H1 (cell line): ENCODE data around the gene ATP10D. TPM values are rescaled to one million over a fixed set of nuclear protein-coding genes. Genes with fewer than 3 reads are reported as not detected.

Experiments
- CTCF ChIA-PET: fragments of 300-600 bp; sonication (Branson Sonifier 250); formaldehyde crosslinking; loops from one replicate; lab custom pipeline; 2021; ENCODE audit not compliant: partially characterized antibody; lab: Charles Lee
- POLR2A ChIA-PET: fragments of 300-600 bp; sonication (Branson Sonifier 250); formaldehyde crosslinking; loops from one replicate; lab custom pipeline; 2021; ENCODE audit warnings: inconsistent platforms; ENCODE audit not compliant: partially characterized antibody; lab: Charles Lee
- DNase-seq, 2 experiments: peaks; one replicate each; pipeline versions ENCODE4 v3.0.0 to v3.0.0-alpha.2; 2010 to 2022; ENCODE audit warnings: low spot score in 2 of 2, low read depth in 1 of 2, mixed read lengths in 1 of 2
- FAIRE-seq: peaks from 2 replicates; lab custom pipeline; 2011; peaks lifted over from hg19 to GRCh38; lab: Jason Lieb, UNC
- H2AFZ ChIP-seq: 2 replicates; pipeline ENCODE4 v1.8.1; 2012; ENCODE audit warnings: low read length, inconsistent platforms
- H2AK5ac ChIP-seq: 2 replicates; pipeline ENCODE4 v1.6.1; 2013; ENCODE audit warnings: low read depth, low read length
- H2BK120ac ChIP-seq: replicated peaks from 2 replicates; pipeline ENCODE3; 2013; ENCODE audit warnings: low read depth, low read length, inconsistent platforms
- H2BK12ac ChIP-seq: 2 replicates; pipeline ENCODE4 v1.6.1; 2013; ENCODE audit warnings: low read depth, low read length
- H2BK15ac ChIP-seq: 2 replicates; pipeline ENCODE4 v1.6.1; 2013; ENCODE audit warnings: low read length
- H2BK20ac ChIP-seq: 2 replicates; pipeline ENCODE4 v1.6.1; 2013; ENCODE audit warnings: low read length
- H2BK5ac ChIP-seq: 2 replicates; pipeline ENCODE4 v1.6.1; 2013; ENCODE audit warnings: low read depth, low read length
- H3K14ac ChIP-seq: 2 replicates; pipeline ENCODE4 v1.6.1; 2013; ENCODE audit warnings: inconsistent platforms; ENCODE audit not compliant: insufficient read length
- H3K18ac ChIP-seq: 2 replicates; pipeline ENCODE4 v1.6.1; 2013; ENCODE audit warnings: low read length; ENCODE audit errors: extremely low read depth
- H3K23ac ChIP-seq: 2 replicates; pipeline ENCODE4 v1.6.1; 2013; ENCODE audit warnings: inconsistent platforms; ENCODE audit not compliant: insufficient read length
- H3K23me2 ChIP-seq: 2 replicates; pipeline ENCODE4 v1.6.1; 2013; ENCODE audit warnings: low read depth, low read length
- H3K27ac ChIP-seq: 2 replicates; pipeline ENCODE4 v1.6.1; 2011; ENCODE audit warnings: low read depth, low read length, inconsistent platforms
- H3K27me3 ChIP-seq, 4 experiments: replicated peaks in 1 of 4; 1 replicate in 1 of 4; 2 replicates in 3 of 4; pipeline versions ENCODE4 v1.6.1 to v1.8.1; 2011 to 2013; ENCODE audit warnings: low read length in 3 of 4, mild to moderate bottlenecking in 3 of 4, inconsistent platforms in 2 of 4, mixed read lengths in 2 of 4, moderate library complexity in 1 of 4; ENCODE audit not compliant: control insufficient read depth in 3 of 4, insufficient read depth in 3 of 4; ENCODE audit errors: extremely low read depth in 1 of 4
- H3K36me3 ChIP-seq, 4 experiments: 2 replicates each; pipeline versions ENCODE4 v1.6.1 to v1.8.1; 2011 to 2013; ENCODE audit warnings: mild to moderate bottlenecking in 4 of 4, low read length in 3 of 4, moderate library complexity in 2 of 4, control low read depth in 1 of 4, inconsistent platforms in 1 of 4; ENCODE audit not compliant: insufficient read depth in 4 of 4, control insufficient read depth in 2 of 4
- H3K4ac ChIP-seq: replicated peaks from 2 replicates; pipeline ENCODE3; 2013; ENCODE audit warnings: low read length, low read depth, mixed read lengths, inconsistent platforms; ENCODE audit not compliant: insufficient read length
- H3K4me1 ChIP-seq, 4 experiments: replicated peaks in 1 of 4; 1 replicate in 1 of 4; 2 replicates in 3 of 4; pipeline versions ENCODE4 v1.6.1 to v1.8.1; 2011 to 2013; ENCODE audit warnings: low read length in 3 of 4, inconsistent platforms in 2 of 4, mixed read lengths in 1 of 4; ENCODE audit not compliant: insufficient read depth in 4 of 4, control insufficient read depth in 3 of 4
- H3K4me2 ChIP-seq, 2 experiments: 2 replicates each; pipeline versions ENCODE4 v1.6.1 to v1.8.1; 2011 to 2013; ENCODE audit warnings: low read depth in 2 of 2, low read length in 2 of 2, control low read depth in 1 of 2, inconsistent platforms in 1 of 2, mild to moderate bottlenecking in 1 of 2; ENCODE audit not compliant: insufficient read depth in 1 of 2
- H3K4me3 ChIP-seq, 4 experiments: fragments of 200-600, 300-600 bp in 1 of 4; sonication (generic), shearing (Covaris generic), sonication (Bioruptor Twin) in 1 of 4; 2 replicates each; pipeline versions ENCODE4 v1.5.1 to v1.8.1; 2011 to 2016; ENCODE audit warnings: low read length in 4 of 4, low read depth in 3 of 4, control low read depth in 2 of 4, inconsistent platforms in 2 of 4, mild to moderate bottlenecking in 2 of 4, mixed read lengths in 1 of 4, moderate library complexity in 1 of 4; ENCODE audit not compliant: insufficient read depth in 2 of 4; ENCODE audit errors: extremely low read depth in 1 of 4
- H3K56ac ChIP-seq: replicated peaks from 2 replicates; pipeline ENCODE3; 2013; ENCODE audit warnings: low read depth, mild to moderate bottlenecking, mixed read lengths, low read length, inconsistent platforms; ENCODE audit not compliant: insufficient read length
- H3K79me1 ChIP-seq: 2 replicates; pipeline ENCODE4 v1.6.1; 2013; ENCODE audit warnings: low read depth, low read length, control low read depth
- H3K79me2 ChIP-seq, 2 experiments: 2 replicates each; pipeline versions ENCODE4 v1.6.1 to v1.8.1; 2012 to 2013; ENCODE audit warnings: low read length in 2 of 2, mild to moderate bottlenecking in 2 of 2, inconsistent platforms in 1 of 2; ENCODE audit not compliant: insufficient read depth in 2 of 2, control insufficient read depth in 1 of 2
- H3K9ac ChIP-seq, 4 experiments: replicated peaks in 1 of 4; 1 replicate in 1 of 4; 2 replicates in 3 of 4; pipeline versions ENCODE4 v1.6.1 to v1.8.1; 2011 to 2013; ENCODE audit warnings: low read depth in 3 of 4, low read length in 3 of 4, control low read depth in 2 of 4, mild to moderate bottlenecking in 2 of 4, moderate library complexity in 2 of 4, inconsistent platforms in 1 of 4; ENCODE audit errors: extremely low read depth in 1 of 4
- H3K9me3 ChIP-seq, 2 experiments: 2 replicates each; pipeline versions ENCODE4 v1.6.1 to v1.8.1; 2012 to 2013; ENCODE audit warnings: mild to moderate bottlenecking in 2 of 2, moderate library complexity in 2 of 2, control low read depth in 1 of 2, inconsistent platforms in 1 of 2, low read depth in 1 of 2, low read length in 1 of 2, mixed read lengths in 1 of 2; ENCODE audit not compliant: insufficient read depth in 2 of 2
- H4K20me1 ChIP-seq, 2 experiments: replicated peaks in 1 of 2; 2 replicates each; pipeline versions ENCODE3 to v1.8.1; 2011 to 2013; ENCODE audit warnings: inconsistent platforms in 2 of 2, low read length in 2 of 2, mild to moderate bottlenecking in 1 of 2; ENCODE audit not compliant: insufficient read depth in 2 of 2, control insufficient read depth in 1 of 2
- H4K5ac ChIP-seq: 2 replicates; pipeline ENCODE4 v1.6.1; 2013; ENCODE audit warnings: low read length, low read depth, mixed read lengths, inconsistent platforms; ENCODE audit not compliant: insufficient read length
- H4K8ac ChIP-seq: 2 replicates; pipeline ENCODE4 v1.8.0; 2013; ENCODE audit warnings: mild to moderate bottlenecking, moderate library complexity, low read length, inconsistent platforms; ENCODE audit not compliant: insufficient read depth; ENCODE audit errors: extremely low read depth
- H4K91ac ChIP-seq: replicated peaks from 2 replicates; pipeline ENCODE3; 2013; ENCODE audit warnings: low read length, mixed read lengths, inconsistent platforms; ENCODE audit not compliant: insufficient read length
- CREB1 ChIP-seq: IDR thresholded peaks from 2 replicates; pipeline ENCODE4 v1.6.1; 2012; ENCODE audit warnings: inconsistent platforms
- E2F6 ChIP-seq: IDR thresholded peaks from 2 replicates; pipeline ENCODE4 v1.6.1; 2012; ENCODE audit warnings: inconsistent platforms
- HDAC2 ChIP-seq, 2 experiments: fragments of 300-600 bp in 1 of 2; sonication (generic) in 1 of 2; IDR thresholded peaks; 2 replicates each; pipeline ENCODE4 v1.6.1; 2011 to 2012; ENCODE audit warnings: low read depth in 2 of 2, low read length in 2 of 2, mild to moderate bottlenecking in 2 of 2, moderate library complexity in 2 of 2, borderline replicate concordance in 1 of 2, inconsistent platforms in 1 of 2
- POLR2A ChIP-seq, 2 experiments: IDR thresholded peaks; 1 replicate in 1 of 2; 2 replicates in 1 of 2; pipeline ENCODE4 v1.6.1; 2011; ENCODE audit warnings: low read depth in 2 of 2, low read length in 2 of 2, mild to moderate bottlenecking in 2 of 2; ENCODE audit errors: control extremely low read depth in 1 of 2
- RBBP5 ChIP-seq: IDR thresholded peaks from 2 replicates; pipeline ENCODE4 v1.7.1; 2012; ENCODE audit warnings: low read depth, mild to moderate bottlenecking, inconsistent platforms, low read length, moderate library complexity, borderline replicate concordance
- SIN3A ChIP-seq, 2 experiments: IDR thresholded peaks in 1 of 2; conservative IDR thresholded peaks in 1 of 2; 2 replicates each; pipeline ENCODE4 v1.6.1; 2011 to 2012; ENCODE audit warnings: low read length in 2 of 2, improper control_type of control experiment in 1 of 2, low read depth in 1 of 2, mild to moderate bottlenecking in 1 of 2
- TAF7 ChIP-seq: optimal IDR thresholded peaks from 2 replicates; pipeline ENCODE3; 2011; ENCODE audit warnings: low read depth, mild to moderate bottlenecking, inconsistent platforms, low read length, moderate library complexity, borderline replicate concordance
- TBP ChIP-seq: IDR thresholded peaks from 2 replicates; pipeline ENCODE4 v1.6.1; 2011; ENCODE audit warnings: low read depth, low read length, improper control_type of control experiment
- WGBS, 2 experiments: shearing (Covaris generic) in 1 of 2; methylation state at CpG; one replicate each; pipeline versions ENCODE4 v1.1.6 to v1.1.7; 2013 to 2015; ENCODE audit warnings: low lambda C conversion rate in 2 of 2, mixed read lengths in 2 of 2, inconsistent platforms in 1 of 2, low coverage in 1 of 2, missing lambda C conversion rate in 1 of 2; ENCODE audit not compliant: insufficient replicate concordance in 2 of 2, insufficient coverage in 1 of 2, insufficient read length in 1 of 2; ENCODE audit errors: extremely low coverage in 1 of 2, missing lambda C conversion rate in 1 of 2; 5-methylcytosine and 5-hydroxymethylcytosine counted together
- long read RNA-seq, 2 experiments: library from RNA in 1 of 2; library from capped mRNA in 1 of 2; stranded (forward); transcript quantifications; one replicate each; pipeline ENCODE4 v2.0.0, GENCODE V29; 2021; ENCODE audit warnings: inconsistent platforms in 1 of 2
- polyA minus RNA-seq, 3 experiments: library from RNA; depleted of rRNA, polyadenylated mRNA; stranded (reverse); fragments of >200 nt; gene quantifications; 1 replicate in 2 of 3; 2 replicates in 1 of 3; pipeline ENCODE4 v1.2.3, GENCODE V29; 2011
- polyA plus RNA-seq, 7 experiments: library from polyadenylated mRNA; depleted of rRNA in 3 of 7; stranded (reverse) in 5 of 7; unstranded in 2 of 7; fragments of >200 nt in 5 of 7; fragments of 200-250 nt in 2 of 7; gene quantifications; 1 replicate in 5 of 7; 2 replicates in 1 of 7; 4 replicates in 1 of 7; pipeline versions ENCODE4 v1.2.1 to v1.2.3, GENCODE V29; 2011 to 2013; ENCODE audit warnings: missing spikeins in 2 of 7, mixed read lengths in 2 of 7
- total RNA-seq: library from RNA; stranded (reverse); fragmentation: NEBNext Ultra II Directional; extraction: Animal tissue kit (Norgen Biotek cat#: 25700); gene quantifications from 2 replicates; pipeline ENCODE4 v1.2.1, GENCODE V29; 2021

Gene ATP10D
- total RNA-seq (5.4 and 5.9 TPM in 2 replicates), polyA plus RNA-seq (2011; rRNA removed) (2.9 and 4.7 TPM in 2 replicates), polyA minus RNA-seq (2011; rRNA and poly(A)+ RNA removed) (20.9 and 24.5 TPM in 2 replicates)
- polyA plus RNA-seq (2011; cell fraction: cytosol; rRNA removed): 3.8 TPM
- polyA plus RNA-seq (2011; cell fraction: nucleus; rRNA removed): 4.9 TPM
- polyA plus RNA-seq (2012, experiment 1 of 2): 2.6 to 4.8 TPM (median 3.2 TPM) in 4 replicates
- 0.17 TPM for polyA plus RNA-seq (2012, experiment 2 of 2)
- polyA plus RNA-seq (2013, experiment 1 of 2): 5.5 TPM
- 5.5 TPM for polyA plus RNA-seq (2013, experiment 2 of 2)
- polyA minus RNA-seq (2011; cell fraction: cytosol; rRNA and poly(A)+ RNA removed): 3.0 TPM
- polyA minus RNA-seq (2011; cell fraction: nucleus; rRNA and poly(A)+ RNA removed): 12.7 TPM
- long read RNA-seq, experiment 1, partial matches to known transcripts: 0 of 1 reads
- long read RNA-seq, experiment 1, other reads (novel, unspliced or antisense): 1 of 1 reads
- long read RNA-seq, experiment 2, partial matches to known transcripts: 0 of 1 reads
- long read RNA-seq, experiment 2, other reads (novel, unspliced or antisense): 1 of 1 reads

GRCh38 chr4:47485047-47485692 lies at the start of gene ATP10D:
Gene ATP10D (plus strand): TSS chr4:47485275. CDS start chr4:47512541, 27,266 bp downstream.
- peak within 1 kb of the TSS; percentile 76; the same call in 1 of the 2 replicates for H3K18ac ChIP-seq
- H2AFZ ChIP-seq: peak within 1 kb of the TSS; percentile 97
- H4K8ac ChIP-seq: peak within 1 kb of the TSS; percentile 80
- no peak within 1 kb of the TSS for H2BK20ac ChIP-seq
- no peak within 1 kb of the TSS for H2AK5ac ChIP-seq
- no peak within 1 kb of the TSS for H3K23ac ChIP-seq
- H2BK120ac ChIP-seq: no peak within 1 kb of the TSS
- no peak within 1 kb of the TSS for H2BK12ac ChIP-seq
- no peak within 1 kb of the TSS for H2BK5ac ChIP-seq
- no peak within 1 kb of the TSS for H2BK15ac ChIP-seq
- no peaks in the 10 kb centered on the region for H3K9me3 ChIP-seq
- no peak within 1 kb of the TSS for H3K27ac ChIP-seq
- WGBS, 2 experiments: 2% methylated on average over 34 of the region's 34 CpGs; no CpG with 5 or more reads in 1 of the 2 experiments
- no peaks in the 10 kb centered on the region for H3K4me1 ChIP-seq
- H3K56ac ChIP-seq: no peak within 1 kb of the TSS
- no peaks in the 10 kb centered on the region for H3K79me1 ChIP-seq
- H4K91ac ChIP-seq: no peak within 1 kb of the TSS
- H3K4me2 ChIP-seq: peak within 1 kb of the TSS; percentile 70 to 77
- FAIRE-seq: peak; percentile 65
- DNase-seq: peak; percentile 70 to 93
- no peak within 1 kb of the TSS for H3K14ac ChIP-seq
- no peaks in the 10 kb centered on the region for H3K36me3 ChIP-seq
- H4K5ac ChIP-seq: no peak within 1 kb of the TSS
- H3K27me3 ChIP-seq: no peaks in the 10 kb centered on the region; a peak in 1 of 7 replicates
- H3K9ac ChIP-seq: peak within 1 kb of the TSS; percentile 48 to 85 (median 64)
- CTCF ChIA-PET: interaction anchor here (0.6 to 1.8 kb wide), 7 partner anchors 14 to 640 kb away, joined by 3 to 5 read pairs (median 3); no protein-coding TSS in a partner anchor
- no peaks in the 10 kb centered on the region for H4K20me1 ChIP-seq
- H3K23me2 ChIP-seq: no peaks in the 10 kb centered on the region
- POLR2A ChIA-PET: interaction anchor here (1.0 to 1.2 kb wide), 3 partner anchors 8 to 22 kb away, joined by 3 to 4 read pairs (median 4); partner anchors contain the start of gene COMMD8
- H3K4me3 ChIP-seq: peak within 1 kb of the TSS; percentile 74 to 92 (median 84)
- no peak within 1 kb of the TSS for H3K4ac ChIP-seq
- H3K79me2 ChIP-seq: no peaks in the 10 kb centered on the region
- peak; percentile 59 for TF ChIP-seq TAF7
- 0 out of 4 replicates have a peak, but pooled peaks of 1 of the 2 experiments have one; percentile 48 for TF ChIP-seq HDAC2 (IDR thresholded peaks at IDR 0.05; ENCODE audit: borderline replicate concordance in 1 of 2, low read depth in 2 of 2, low read length in 2 of 2)
- TF ChIP-seq POLR2A (IDR thresholded peaks at IDR 0.05; ENCODE audit: control extremely low read depth in 1 of 2, low read depth in 2 of 2, low read length in 2 of 2): peak; percentile 62 to 89
- TF ChIP-seq RBBP5: peak; percentile 94
- 0 out of 4 replicates have a peak, but pooled peaks of 1 of the 2 experiments have one; percentile 15 for TF ChIP-seq SIN3A (conservative IDR thresholded peaks at IDR 0.05 in 1 of 2, IDR thresholded peaks at IDR 0.05 in 1 of 2; ENCODE audit: low read depth in 1 of 2, low read length in 2 of 2)
- peak; percentile 83 for TF ChIP-seq TBP
- 0 out of 2 replicates have a peak, but pooled peaks have one; percentile 14 for TF ChIP-seq E2F6
- TF ChIP-seq CREB1: peak; percentile 91
